ENCODE measurements around the gene ARHGEF28. TPM values are rescaled to one million over a fixed set of nuclear protein-coding genes. Genes with fewer than 3 reads are reported as not detected.

ARHGEF28 gene
- total RNA-seq, 1 donor from 2014 or later = not detected

GRCh38 chr5:73841641-73842040, 215.6 kb downstream of the ARHGEF28 start:
- intact Hi-C loops (cut with micrococcal nuclease) = no loop called here

- intact Hi-C loops (cut with micrococcal nuclease) = no loop called here
Measured at GRCh38 chr5:73844165-73844564, 218.2 kb downstream of the ARHGEF28 start.

GRCh38 chr5:73851471-73852181, 225.6 kb downstream of the ARHGEF28 start:
- intact Hi-C loops (cut with micrococcal nuclease) = no loop called here

- intact Hi-C loops (cut with micrococcal nuclease) = no loop called here
Measured at GRCh38 chr5:73853091-73853490, 227.1 kb downstream of the ARHGEF28 start.

- intact Hi-C loops (cut with micrococcal nuclease) = no loop called here
Measured at GRCh38 chr5:73856997-73857396, 231.0 kb downstream of the ARHGEF28 start.

- intact Hi-C loops (cut with micrococcal nuclease) = no loop called here
Measured at GRCh38 chr5:73857446-73857845, 231.4 kb downstream of the ARHGEF28 start.

GRCh38 chr5:73858054-73858453, 232.1 kb downstream of the ARHGEF28 start:
- intact Hi-C loops (cut with micrococcal nuclease) = no loop called here

- intact Hi-C loops (cut with micrococcal nuclease) = no loop called here
Measured at GRCh38 chr5:73858776-73859175, 232.8 kb downstream of the ARHGEF28 start.

- intact Hi-C loops (cut with micrococcal nuclease) = no loop called here
Measured at GRCh38 chr5:73859696-73860095, 233.7 kb downstream of the ARHGEF28 start.

- intact Hi-C loops (cut with micrococcal nuclease) = no loop called here
Measured at GRCh38 chr5:73861313-73861988, 235.5 kb downstream of the ARHGEF28 start.

GRCh38 chr5:73862796-73863195, 236.8 kb downstream of the ARHGEF28 start:
- intact Hi-C loops (cut with micrococcal nuclease) = no loop called here

- intact Hi-C loops (cut with micrococcal nuclease) = no loop called here
Measured at GRCh38 chr5:73863876-73864275, 237.9 kb downstream of the ARHGEF28 start.

- intact Hi-C loops (cut with micrococcal nuclease) = no loop called here
Measured at GRCh38 chr5:73865315-73865714, 239.3 kb downstream of the ARHGEF28 start.

- intact Hi-C loops (cut with micrococcal nuclease) = no loop called here
Measured at GRCh38 chr5:73867345-73868335, 241.6 kb downstream of the ARHGEF28 start.

GRCh38 chr5:73883646-73884045, 257.6 kb downstream of the ARHGEF28 start:
- intact Hi-C loops (cut with micrococcal nuclease) = no loop called here

- intact Hi-C loops (cut with micrococcal nuclease) = no loop called here
Measured at GRCh38 chr5:73887688-73888087, 261.7 kb downstream of the ARHGEF28 start.

GRCh38 chr5:73890569-73890968, 264.6 kb downstream of the ARHGEF28 start:
- intact Hi-C loops (cut with micrococcal nuclease) = loop anchor here (10.0 kb wide), 1 partner anchor 296 kb away; no protein-coding TSS in a partner anchor

- intact Hi-C loops (cut with micrococcal nuclease) = loop anchor here (10.0 kb wide), 1 partner anchor 297 kb away; no protein-coding TSS in a partner anchor
Measured at GRCh38 chr5:73892218-73892617, 266.2 kb downstream of the ARHGEF28 start.

GRCh38 chr5:73892806-73893205, 266.8 kb downstream of the ARHGEF28 start:
- intact Hi-C loops (cut with micrococcal nuclease) = loop anchor here (10.0 kb wide), 1 partner anchor 298 kb away; no protein-coding TSS in a partner anchor

GRCh38 chr5:73893813-73894212, 267.8 kb downstream of the ARHGEF28 start:
- intact Hi-C loops (cut with micrococcal nuclease) = loop anchor here (10.0 kb wide), 1 partner anchor 299 kb away; no protein-coding TSS in a partner anchor

GRCh38 chr5:73894860-73895259, 268.9 kb downstream of the ARHGEF28 start:
- intact Hi-C loops (cut with micrococcal nuclease) = loop anchor here (10.0 kb wide), 1 partner anchor 300 kb away; no protein-coding TSS in a partner anchor
